ENCODE measurements around the gene ELP4.

The ELP4 gene

DNA sequence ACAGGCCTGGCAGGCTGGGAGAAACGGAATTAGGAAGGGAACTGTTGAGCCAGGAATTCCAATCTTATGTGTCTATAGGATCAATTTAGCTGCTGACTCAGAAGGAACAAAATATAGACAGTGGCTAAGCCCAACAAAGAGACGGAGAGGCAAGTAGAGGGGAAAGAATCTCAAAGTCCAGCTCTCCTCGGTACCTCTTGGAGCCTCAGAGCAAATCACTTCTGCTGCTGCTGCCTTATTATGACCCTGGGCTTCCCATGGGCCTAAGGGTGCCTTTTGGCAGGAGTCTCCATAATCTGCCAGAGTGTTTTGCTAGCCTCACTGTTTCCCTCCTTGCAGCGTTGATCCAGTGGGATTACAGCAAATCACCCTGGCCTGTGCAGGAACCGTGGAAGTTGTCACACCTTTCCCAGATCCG, 269.8 kb downstream of the ELP4 start:
- TF ChIP-seq, protein P1, sequence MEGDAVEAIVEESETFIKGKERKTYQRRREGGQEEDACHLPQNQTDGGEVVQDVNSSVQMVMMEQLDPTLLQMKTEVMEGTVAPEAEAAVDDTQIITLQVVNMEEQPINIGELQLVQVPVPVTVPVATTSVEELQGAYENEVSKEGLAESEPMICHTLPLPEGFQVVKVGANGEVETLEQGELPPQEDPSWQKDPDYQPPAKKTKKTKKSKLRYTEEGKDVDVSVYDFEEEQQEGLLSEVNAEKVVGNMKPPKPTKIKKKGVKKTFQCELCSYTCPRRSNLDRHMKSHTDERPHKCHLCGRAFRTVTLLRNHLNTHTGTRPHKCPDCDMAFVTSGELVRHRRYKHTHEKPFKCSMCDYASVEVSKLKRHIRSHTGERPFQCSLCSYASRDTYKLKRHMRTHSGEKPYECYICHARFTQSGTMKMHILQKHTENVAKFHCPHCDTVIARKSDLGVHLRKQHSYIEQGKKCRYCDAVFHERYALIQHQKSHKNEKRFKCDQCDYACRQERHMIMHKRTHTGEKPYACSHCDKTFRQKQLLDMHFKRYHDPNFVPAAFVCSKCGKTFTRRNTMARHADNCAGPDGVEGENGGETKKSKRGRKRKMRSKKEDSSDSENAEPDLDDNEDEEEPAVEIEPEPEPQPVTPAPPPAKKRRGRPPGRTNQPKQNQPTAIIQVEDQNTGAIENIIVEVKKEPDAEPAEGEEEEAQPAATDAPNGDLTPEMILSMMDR (IDR thresholded peaks at IDR 0.05) = no peak
- no peaks in the 10 kb centered on the region for H3K27me3 ChIP-seq
- H3K27ac ChIP-seq = no peak overlapping the region
- H3K4me3 ChIP-seq (ENCODE audit: low read depth in 1 of 2, low read length in 1 of 2) = no peak overlapping the region
- no peaks in the 10 kb centered on the region for H3K4me1 ChIP-seq (ENCODE audit: control insufficient read depth in 1 of 2, insufficient read depth in 1 of 2, low read depth in 1 of 2, low read length in 1 of 2)
- H3K36me3 ChIP-seq = no peaks in the 10 kb centered on the region
- no peaks in the 10 kb centered on the region for H3K9me3 ChIP-seq

DNA sequence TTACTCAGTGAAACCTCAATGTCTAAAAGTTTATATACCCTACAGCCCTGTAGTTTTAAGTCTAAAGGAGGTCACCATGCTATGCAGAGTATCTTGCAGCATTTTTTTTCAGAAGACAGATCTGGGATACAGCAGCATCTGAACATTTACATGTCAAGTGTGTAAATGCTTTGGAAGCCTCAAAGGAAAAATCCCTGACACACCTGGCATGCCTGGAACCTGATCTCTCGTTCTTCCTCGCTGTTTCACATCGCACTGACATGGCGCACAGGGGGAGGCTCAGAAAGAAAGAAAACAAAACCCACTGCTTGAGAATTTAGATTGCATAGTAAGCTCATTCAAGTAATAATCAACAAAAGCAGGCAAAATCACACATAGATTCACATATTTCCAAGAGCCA, 270.5 kb downstream of the ELP4 start:
- Histone ChIP-seq H3K9me3 (no peaks in the 10 kb centered on the region), H3K36me3 (no peaks in the 10 kb centered on the region), H3K4me3 (ENCODE audit: low read depth in 1 of 2, low read length in 1 of 2) (no peak overlapping the region), H3K27ac (no peak overlapping the region), H3K27me3 (no peaks in the 10 kb centered on the region), H3K4me1 (ENCODE audit: control insufficient read depth in 1 of 2, insufficient read depth in 1 of 2, low read depth in 1 of 2, low read length in 1 of 2) (no peaks in the 10 kb centered on the region)
- TF ChIP-seq, protein P1 (IDR thresholded peaks at IDR 0.05) = no peak

- H3K27ac ChIP-seq = no peak overlapping the region
- H3K4me3 ChIP-seq (ENCODE audit: low read depth in 1 of 2, low read length in 1 of 2) = no peak overlapping the region
- H3K9me3 ChIP-seq = no peaks in the 10 kb centered on the region
- no peaks in the 10 kb centered on the region for H3K4me1 ChIP-seq (ENCODE audit: control insufficient read depth in 1 of 2, insufficient read depth in 1 of 2, low read depth in 1 of 2, low read length in 1 of 2)
- no peaks in the 10 kb centered on the region for H3K27me3 ChIP-seq
- TF ChIP-seq, protein P1 (IDR thresholded peaks at IDR 0.05) = no peak
- no peaks in the 10 kb centered on the region for H3K36me3 ChIP-seq
These were observed 271.0 kb downstream of the ELP4 start for GRCh38 chr11:31780480-31780971.

- Histone ChIP-seq H3K27ac (no peak overlapping the region), H3K9me3 (no peaks in the 10 kb centered on the region), H3K4me1 (ENCODE audit: control insufficient read depth in 1 of 2, insufficient read depth in 1 of 2, low read depth in 1 of 2, low read length in 1 of 2) (no peaks in the 10 kb centered on the region), H3K4me3 (ENCODE audit: low read depth in 1 of 2, low read length in 1 of 2) (no peak overlapping the region), H3K36me3 (no peaks in the 10 kb centered on the region), H3K27me3 (no peaks in the 10 kb centered on the region)
- TF ChIP-seq, protein P1 (IDR thresholded peaks at IDR 0.05) = no peak
These were observed 272.7 kb downstream of the ELP4 start for GRCh38 chr11:31782257-31782656.

- TF ChIP-seq, protein P1 (IDR thresholded peaks at IDR 0.05) = no peak
- Histone ChIP-seq H3K27me3 (peaks cover 4% of the 10 kb centered on the region), H3K36me3 (no peaks in the 10 kb centered on the region), H3K4me1 (ENCODE audit: control insufficient read depth in 1 of 2, insufficient read depth in 1 of 2, low read depth in 1 of 2, low read length in 1 of 2) (no peaks in the 10 kb centered on the region), H3K9me3 (no peaks in the 10 kb centered on the region), H3K27ac (no peak overlapping the region), H3K4me3 (ENCODE audit: low read depth in 1 of 2, low read length in 1 of 2) (no peak overlapping the region)
These were observed 273.7 kb downstream of the ELP4 start for GRCh38 chr11:31783252-31783651.

GRCh38 chr11:31784611-31785010, 275.0 kb downstream of the ELP4 start:
- H3K36me3 ChIP-seq = no peaks in the 10 kb centered on the region
- H3K4me3 ChIP-seq (ENCODE audit: low read depth in 1 of 2, low read length in 1 of 2) = no peak overlapping the region
- no peaks in the 10 kb centered on the region for H3K4me1 ChIP-seq (ENCODE audit: control insufficient read depth in 1 of 2, insufficient read depth in 1 of 2, low read depth in 1 of 2, low read length in 1 of 2)
- H3K27me3 ChIP-seq = peaks cover 17% of the 10 kb centered on the region
- no peak overlapping the region for H3K27ac ChIP-seq
- no peaks in the 10 kb centered on the region for H3K9me3 ChIP-seq
- TF ChIP-seq, protein P1 (IDR thresholded peaks at IDR 0.05) = no peak

Data from neutrophil (primary cell).